Lower leg skin (tissue), 3 donors: Measurements from ENCODE around the gene RGS4.

Experiments used
- CTCF ChIP-seq, 3 donors: fragments of 450-650 bp; IDR thresholded peaks; one replicate each; pipeline ENCODE4 v1.5.1; 2016; ENCODE audit warnings: antibody characterized with exemption in 3 of 3, mild to moderate bottlenecking in 3 of 3, moderate library complexity in 2 of 3
- POLR2A ChIP-seq, 2 donors: fragments of 450-650 bp; IDR thresholded peaks; one replicate each; pipeline ENCODE4 v1.6.1; 2016 to 2017; ENCODE audit warnings: antibody characterized with exemption in 2 of 2, mild to moderate bottlenecking in 1 of 2, moderate library complexity in 1 of 2

- TF ChIP-seq CTCF (IDR thresholded peaks at IDR 0.05) (no peak), POLR2A (IDR thresholded peaks at IDR 0.05) (no peak)
These were observed 19.9 kb upstream of the RGS4 start for GRCh38 chr1:163049296-163049695.
